ENCODE data around the gene DIPK1B. TPM values are rescaled to one million over a fixed set of nuclear protein-coding genes. Genes with fewer than 3 reads are reported as not detected.

DIPK1B gene
- total RNA-seq, 1 donor from 2014 or later, result 22.4 TPM

- H3K4me1 ChIP-seq (ENCODE audit: insufficient read depth, low read length), result no peaks in the 10 kb centered on the region
- no peaks in the 10 kb centered on the region for H3K79me2 ChIP-seq (ENCODE audit: insufficient read depth, low read length)
- no peaks in the 10 kb centered on the region for H4K20me1 ChIP-seq (ENCODE audit: insufficient read depth, low read length)
- no peaks in the 10 kb centered on the region for H3K36me3 ChIP-seq (ENCODE audit: insufficient read depth, low read length)
- H3K9ac ChIP-seq (ENCODE audit: low read length), result no peak overlapping the region
- H3K4me2 ChIP-seq (ENCODE audit: low read length), result no peak overlapping the region
- H3K9me3 ChIP-seq (ENCODE audit: insufficient read depth, low read depth, low read length), result no peaks in the 10 kb centered on the region
- no peaks in the 10 kb centered on the region for H3K27me3 ChIP-seq (ENCODE audit: insufficient read depth, low read length)
- Mint-ChIP-seq H3K27me3 (ENCODE audit: low read depth, unreplicated experiment) (peaks cover 23% of the 10 kb centered on the region), H3K36me3 (ENCODE audit: low read depth, unreplicated experiment) (no peaks in the 10 kb centered on the region), H3K27ac (ENCODE audit: unreplicated experiment) (no peak overlapping the region), H3K4me1 (ENCODE audit: low read depth, unreplicated experiment) (peaks cover 6% of the 10 kb centered on the region), H3K9me3 (ENCODE audit: unreplicated experiment) (no peaks in the 10 kb centered on the region), H3K4me3 (ENCODE audit: unreplicated experiment) (no peak overlapping the region)
- H3K27ac ChIP-seq (ENCODE audit: low read depth, low read length), result no peak overlapping the region
- TF ChIP-seq EZH2 (IDR thresholded peaks at IDR 0.05; ENCODE audit: insufficient read depth, low read length) (no peak), CTCF (IDR thresholded peaks at IDR 0.05; ENCODE audit: insufficient read depth, low read depth, low read length) (no peak)
- H2AFZ ChIP-seq (ENCODE audit: low read depth, low read length), result no peak overlapping the region
- H3K4me3 ChIP-seq (ENCODE audit: insufficient read depth, low read depth, low read length), result no peak overlapping the region
- FAIRE-seq (no peak), DNase-seq (ENCODE audit: low read depth) (no peak)
These were observed 20.8 kb upstream of the DIPK1B start for GRCh38 chr9:136691316-136692184.

- Histone ChIP-seq H3K27me3 (ENCODE audit: insufficient read depth, low read length) (no peaks in the 10 kb centered on the region), H3K4me2 (ENCODE audit: low read length) (no peak overlapping the region), H3K27ac (ENCODE audit: low read depth, low read length) (no peak overlapping the region), H3K4me3 (ENCODE audit: insufficient read depth, low read depth, low read length) (no peak overlapping the region), H3K36me3 (ENCODE audit: insufficient read depth, low read length) (no peaks in the 10 kb centered on the region), H3K4me1 (ENCODE audit: insufficient read depth, low read length) (no peaks in the 10 kb centered on the region), H3K9ac (ENCODE audit: low read length) (no peak overlapping the region), H3K79me2 (ENCODE audit: insufficient read depth, low read length) (no peaks in the 10 kb centered on the region), H4K20me1 (ENCODE audit: insufficient read depth, low read length) (no peaks in the 10 kb centered on the region), H3K9me3 (ENCODE audit: insufficient read depth, low read depth, low read length) (no peaks in the 10 kb centered on the region), H2AFZ (ENCODE audit: low read depth, low read length) (no peak overlapping the region)
- Mint-ChIP-seq H3K9me3 (ENCODE audit: unreplicated experiment) (no peaks in the 10 kb centered on the region), H3K27me3 (ENCODE audit: low read depth, unreplicated experiment) (peaks cover 25% of the 10 kb centered on the region), H3K4me1 (ENCODE audit: low read depth, unreplicated experiment) (peaks cover 8% of the 10 kb centered on the region), H3K27ac (ENCODE audit: unreplicated experiment) (no peak overlapping the region), H3K36me3 (ENCODE audit: low read depth, unreplicated experiment) (no peaks in the 10 kb centered on the region), H3K4me3 (ENCODE audit: unreplicated experiment) (no peak overlapping the region)
- no peak for TF ChIP-seq CTCF (IDR thresholded peaks at IDR 0.05; ENCODE audit: insufficient read depth, low read depth, low read length)
- TF ChIP-seq EZH2 (IDR thresholded peaks at IDR 0.05; ENCODE audit: insufficient read depth, low read length), result no peak
- DNase-seq (ENCODE audit: low read depth), result no peak
- FAIRE-seq, result no peak
These were observed 19.9 kb upstream of the DIPK1B start for GRCh38 chr9:136692185-136693134.

All from astrocyte (in vitro differentiated cells and primary cell).